ENCODE results near the gene PTPN3. TPM values are rescaled to one million over a fixed set of nuclear protein-coding genes. Genes with fewer than 3 reads are reported as not detected.
A peak's percentile ranks its signal among the peaks of the same experiment; 100 is the strongest.

The PTPN3 gene
- total RNA-seq, 2 donors from 2014 or later: 6.8 to 8.5 TPM

DNA sequence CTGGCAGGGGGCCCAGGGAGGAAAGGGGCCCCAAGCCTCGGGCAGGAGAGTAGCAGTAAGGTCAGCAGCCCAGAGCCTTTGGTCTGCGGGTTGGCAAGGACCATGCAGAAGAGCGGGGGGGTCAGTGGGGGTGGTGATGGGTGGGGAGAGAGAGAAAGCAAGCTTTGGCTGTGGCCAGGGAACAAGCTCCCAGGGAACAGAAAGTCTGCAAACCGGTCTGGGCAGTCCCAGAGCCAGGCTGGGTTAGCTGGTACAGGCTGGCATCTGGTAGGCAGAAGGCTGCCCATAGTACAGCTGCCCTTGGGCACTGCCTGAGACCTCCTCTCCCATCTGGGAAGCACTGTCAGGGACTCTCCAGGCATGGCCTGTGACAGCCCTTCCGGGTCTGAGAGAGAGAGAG, 166.8 kb downstream of the PTPN3 start:
- peak; percentile 52 to 80 for ATAC-seq
- DNase-seq: peak; percentile 39

GRCh38 chr9:109329638-109330258, 168.4 kb downstream of the PTPN3 start:
- intact Hi-C loops (cut with DNase I): loop anchor here in 1 of 2 donors (10.0 kb wide), 1 partner anchor 435 kb away; no protein-coding TSS in a partner anchor
- ATAC-seq (peak; percentile 62 to 73), DNase-seq (peak; percentile 72)

More for the DNA sequence above, 166.8 kb downstream of the PTPN3 start:
- intact Hi-C loops (cut with DNase I): no loop called here

DNA sequence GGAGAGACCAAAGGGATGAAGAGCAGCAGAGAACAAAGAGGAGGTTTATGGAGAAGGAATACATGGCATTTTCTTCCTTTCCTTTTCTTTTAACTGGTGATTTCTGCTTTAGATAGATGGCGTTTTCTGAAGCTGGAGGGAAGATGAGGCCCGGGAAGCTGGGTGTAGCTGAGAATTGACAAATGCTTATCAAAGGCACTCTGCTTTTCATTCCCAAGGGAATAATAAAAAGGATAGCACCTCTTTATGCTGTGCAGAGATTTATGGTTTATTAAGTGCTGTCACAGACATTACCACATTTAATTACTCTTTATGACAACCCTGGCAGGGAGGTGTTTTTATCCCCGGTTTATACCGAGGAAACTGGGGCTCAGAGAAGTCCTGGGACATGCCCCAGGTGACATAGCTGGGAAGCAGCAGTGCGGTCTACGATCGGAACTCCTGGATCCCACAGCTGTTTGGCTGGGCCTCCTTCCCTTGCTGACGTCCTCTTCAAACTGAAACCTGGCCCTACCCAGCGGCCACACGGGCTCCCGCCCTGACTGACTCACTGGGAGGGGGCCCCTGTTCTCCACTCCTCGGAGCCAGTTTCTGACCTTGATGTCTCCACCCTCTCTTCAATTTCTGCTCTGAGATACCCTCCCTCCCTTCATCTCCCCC, 169.0 kb downstream of the PTPN3 start:
- ATAC-seq: peak; percentile 45 to 93
- intact Hi-C loops (cut with DNase I): loop anchor here in 1 of 2 donors (10.0 kb wide), 1 partner anchor 434 kb away; no protein-coding TSS in a partner anchor
- DNase-seq: peak; percentile 79

Small RNAs within 50 kb of the gene (microRNA-seq; reads per million reads assigned to microRNA genes)
- 0 to 0.20 reads per million in 2 donors for gene MIR3927

Other genes with a start within 250 kb of the PTPN3 start
- gene EPB41L4B, start 177.2 kb downstream of the PTPN3 start, total RNA-seq: 10 to 100 TPM; 19.4 to 21.6 TPM